Measurements from ENCODE around the gene USP24.

Gene USP24

DNA sequence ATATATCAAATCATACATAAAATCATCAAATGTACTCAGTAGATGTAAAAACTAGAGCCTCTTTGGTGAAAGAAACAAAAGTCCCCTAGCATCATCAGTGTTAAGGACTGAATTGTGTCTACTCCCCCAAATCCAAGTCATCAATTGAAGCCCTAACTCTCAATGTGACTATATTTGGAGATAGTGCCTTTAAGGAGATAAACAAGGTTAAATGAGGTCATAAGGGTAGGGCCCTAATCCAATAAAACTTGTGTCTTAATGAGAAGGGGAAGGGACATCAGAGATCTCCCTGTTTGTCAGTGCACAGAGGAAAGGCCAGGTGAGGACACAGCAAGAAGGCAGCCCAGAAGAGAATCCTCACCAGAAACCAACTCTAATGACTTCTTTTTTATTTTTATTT lies 33.5 kb downstream of the USP24 start:
- DNase-seq (ENCODE audit: low read depth, low spot score), result no peak
- in situ Hi-C loops (cut with HindIII; ENCODE audit: low sequenced_read_pairs), result no loop called here
- TF ChIP-seq, protein P1, sequence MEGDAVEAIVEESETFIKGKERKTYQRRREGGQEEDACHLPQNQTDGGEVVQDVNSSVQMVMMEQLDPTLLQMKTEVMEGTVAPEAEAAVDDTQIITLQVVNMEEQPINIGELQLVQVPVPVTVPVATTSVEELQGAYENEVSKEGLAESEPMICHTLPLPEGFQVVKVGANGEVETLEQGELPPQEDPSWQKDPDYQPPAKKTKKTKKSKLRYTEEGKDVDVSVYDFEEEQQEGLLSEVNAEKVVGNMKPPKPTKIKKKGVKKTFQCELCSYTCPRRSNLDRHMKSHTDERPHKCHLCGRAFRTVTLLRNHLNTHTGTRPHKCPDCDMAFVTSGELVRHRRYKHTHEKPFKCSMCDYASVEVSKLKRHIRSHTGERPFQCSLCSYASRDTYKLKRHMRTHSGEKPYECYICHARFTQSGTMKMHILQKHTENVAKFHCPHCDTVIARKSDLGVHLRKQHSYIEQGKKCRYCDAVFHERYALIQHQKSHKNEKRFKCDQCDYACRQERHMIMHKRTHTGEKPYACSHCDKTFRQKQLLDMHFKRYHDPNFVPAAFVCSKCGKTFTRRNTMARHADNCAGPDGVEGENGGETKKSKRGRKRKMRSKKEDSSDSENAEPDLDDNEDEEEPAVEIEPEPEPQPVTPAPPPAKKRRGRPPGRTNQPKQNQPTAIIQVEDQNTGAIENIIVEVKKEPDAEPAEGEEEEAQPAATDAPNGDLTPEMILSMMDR (IDR thresholded peaks at IDR 0.05; ENCODE audit: low read depth, low read length), result no peak
- H3K4me3 ChIP-seq (ENCODE audit: low read depth, low read length), result no peak overlapping the region

DNA sequence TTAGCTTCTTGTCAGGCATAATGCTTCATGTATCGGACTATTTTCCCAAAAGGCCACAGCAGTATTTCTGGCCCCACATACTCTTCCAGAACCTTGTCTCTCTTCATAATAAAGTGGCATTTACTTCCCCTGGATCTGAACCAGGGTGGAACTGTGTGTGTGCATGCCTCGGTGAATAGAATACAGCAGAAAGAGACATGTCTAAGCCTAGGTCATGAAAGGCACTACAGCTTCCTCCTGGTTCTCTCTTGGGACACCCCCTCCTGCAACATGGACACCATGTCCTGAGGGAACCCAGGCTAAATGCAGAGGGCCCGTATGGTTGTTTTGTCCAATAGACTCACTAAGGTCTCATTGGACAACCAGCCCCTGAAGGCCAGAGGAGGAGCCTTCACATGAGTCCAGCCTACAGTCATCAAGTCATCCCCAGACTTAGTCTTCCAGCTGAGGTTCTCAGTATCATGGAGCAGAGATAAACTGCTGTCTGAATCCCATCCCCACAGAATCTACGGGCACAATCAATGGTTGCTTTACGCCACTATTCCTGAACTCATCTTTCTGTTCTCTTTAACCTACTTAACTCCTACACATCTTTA lies 35.0 kb downstream of the USP24 start:
- no peak for DNase-seq (ENCODE audit: low read depth, low spot score)
- no peak overlapping the region for H3K4me3 ChIP-seq (ENCODE audit: low read depth, low read length)
- in situ Hi-C loops (cut with HindIII; ENCODE audit: low sequenced_read_pairs), result no loop called here
- TF ChIP-seq, protein P1 (IDR thresholded peaks at IDR 0.05; ENCODE audit: low read depth, low read length), result no peak

GRCh38 chr1:55179177-55179835 lies 35.9 kb downstream of the USP24 start:
- no peak overlapping the region for H3K4me3 ChIP-seq (ENCODE audit: low read depth, low read length)
- TF ChIP-seq, protein P1 (IDR thresholded peaks at IDR 0.05; ENCODE audit: low read depth, low read length), result no peak
- in situ Hi-C loops (cut with HindIII; ENCODE audit: low sequenced_read_pairs), result no loop called here
- DNase-seq (ENCODE audit: low read depth, low spot score), result no peak

DNA sequence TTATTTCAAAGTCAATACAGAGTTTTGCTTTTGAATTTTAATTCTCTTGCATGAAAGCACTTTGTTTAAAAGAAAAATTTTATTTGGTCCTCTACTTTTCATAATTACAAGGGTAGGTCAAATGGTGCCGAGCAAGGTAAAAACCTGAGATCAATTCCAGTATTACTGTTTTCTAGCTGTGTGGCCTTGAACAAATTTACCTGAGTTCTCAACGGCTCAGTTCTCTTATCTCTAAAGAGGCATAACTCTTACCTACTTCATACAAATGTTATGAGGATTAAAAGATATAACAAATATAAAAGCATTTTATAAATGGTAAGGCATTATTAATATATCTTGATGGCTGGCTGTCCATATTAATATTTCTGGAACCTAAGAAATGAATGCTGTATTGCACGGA lies 42.5 kb downstream of the USP24 start:
- H3K4me3 ChIP-seq (ENCODE audit: low read depth, low read length), result no peak overlapping the region
- TF ChIP-seq, protein P1 (IDR thresholded peaks at IDR 0.05; ENCODE audit: low read depth, low read length), result no peak
- DNase-seq (ENCODE audit: low read depth, low spot score), result no peak
- in situ Hi-C loops (cut with HindIII; ENCODE audit: low sequenced_read_pairs), result no loop called here

GRCh38 chr1:55172272-55172671 lies 42.9 kb downstream of the USP24 start:
- peak; percentile 10 for DNase-seq (ENCODE audit: low read depth, low spot score)

DNA sequence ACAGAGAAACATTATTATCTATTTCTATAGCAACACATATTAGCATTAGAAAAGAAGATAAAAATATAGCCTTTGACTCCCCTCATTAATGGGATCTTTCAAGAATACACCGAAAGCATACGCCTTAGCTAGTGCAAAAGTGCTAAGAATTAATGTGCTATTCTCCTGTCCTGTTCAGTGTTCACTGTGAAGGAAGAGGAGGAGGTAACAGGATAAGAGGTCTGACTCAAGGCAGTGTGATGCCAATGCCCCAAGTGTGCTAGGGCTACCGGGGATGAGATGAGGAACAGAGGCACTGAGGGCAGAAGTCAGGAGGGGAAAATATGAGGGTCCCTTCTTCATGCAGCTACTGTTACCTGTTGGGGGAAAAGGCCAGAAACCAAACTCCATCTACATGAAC lies 43.5 kb downstream of the USP24 start:
- TF ChIP-seq, protein P1 (IDR thresholded peaks at IDR 0.05; ENCODE audit: low read depth, low read length), result no peak
- in situ Hi-C loops (cut with HindIII; ENCODE audit: low sequenced_read_pairs), result no loop called here
- H3K4me3 ChIP-seq (ENCODE audit: low read depth, low read length), result no peak overlapping the region
- DNase-seq (ENCODE audit: low read depth, low spot score), result no peak

More at GRCh38 chr1:55172272-55172671, 42.9 kb downstream of the USP24 start:
- H3K4me3 ChIP-seq (ENCODE audit: low read depth, low read length), result no peak overlapping the region
- TF ChIP-seq, protein P1 (IDR thresholded peaks at IDR 0.05; ENCODE audit: low read depth, low read length), result no peak
- in situ Hi-C loops (cut with HindIII; ENCODE audit: low sequenced_read_pairs), result no loop called here
